Measurements from ENCODE around the gene ERG.

ERG gene

GRCh38 chr21:38468989-38469388 lies 29.3 kb downstream of the ERG start:
- no peak for TF ChIP-seq FOXP2 (optimal IDR thresholded peaks at IDR 0.05; ENCODE audit: borderline replicate concordance, extremely low read depth, extremely low read length, insufficient read depth)

GRCh38 chr21:38467911-38468310 lies 30.4 kb downstream of the ERG start:
- TF ChIP-seq TAF1 (IDR thresholded peaks at IDR 0.05; ENCODE audit: borderline replicate concordance, insufficient read depth, low read length) (no peak), POLR2AphosphoS5 (IDR thresholded peaks at IDR 0.05; ENCODE audit: low read depth, low read length) (no peak), REST (IDR thresholded peaks at IDR 0.05; ENCODE audit: insufficient read depth in 1 of 2, low read depth in 2 of 2, low read length in 2 of 2) (no peak)

GRCh38 chr21:38467374-38467773 lies 30.9 kb downstream of the ERG start:
- no peak for TF ChIP-seq FOXP2 (optimal IDR thresholded peaks at IDR 0.05; ENCODE audit: borderline replicate concordance, extremely low read depth, extremely low read length, insufficient read depth)
- no peak for TF ChIP-seq POLR2AphosphoS5 (IDR thresholded peaks at IDR 0.05; ENCODE audit: low read depth, low read length)
- TF ChIP-seq SIN3A (IDR thresholded peaks at IDR 0.05; ENCODE audit: borderline replicate concordance, insufficient read depth, low read length) = no peak
- TF ChIP-seq TAF1 (IDR thresholded peaks at IDR 0.05; ENCODE audit: borderline replicate concordance, insufficient read depth, low read length) = no peak
- TF ChIP-seq REST (IDR thresholded peaks at IDR 0.05; ENCODE audit: insufficient read depth in 1 of 2, low read depth in 2 of 2, low read length in 2 of 2) = no peak

GRCh38 chr21:38460171-38460742 lies 38.0 kb downstream of the ERG start:
- no peak for TF ChIP-seq FOXP2 (optimal IDR thresholded peaks at IDR 0.05; ENCODE audit: borderline replicate concordance, extremely low read depth, extremely low read length, insufficient read depth)
- TF ChIP-seq POLR2AphosphoS5 (IDR thresholded peaks at IDR 0.05; ENCODE audit: low read depth, low read length) = no peak
- TF ChIP-seq REST (IDR thresholded peaks at IDR 0.05; ENCODE audit: insufficient read depth in 1 of 2, low read depth in 2 of 2, low read length in 2 of 2) = no peak
- TF ChIP-seq TAF1 (IDR thresholded peaks at IDR 0.05; ENCODE audit: borderline replicate concordance, insufficient read depth, low read length) = no peak
- TF ChIP-seq SIN3A (IDR thresholded peaks at IDR 0.05; ENCODE audit: borderline replicate concordance, insufficient read depth, low read length) = no peak

- no peak for TF ChIP-seq POLR2AphosphoS5 (IDR thresholded peaks at IDR 0.05; ENCODE audit: low read depth, low read length)
- TF ChIP-seq TAF1 (IDR thresholded peaks at IDR 0.05; ENCODE audit: borderline replicate concordance, insufficient read depth, low read length) = no peak
- no peak for TF ChIP-seq SIN3A (IDR thresholded peaks at IDR 0.05; ENCODE audit: borderline replicate concordance, insufficient read depth, low read length)
- TF ChIP-seq FOXP2 (optimal IDR thresholded peaks at IDR 0.05; ENCODE audit: borderline replicate concordance, extremely low read depth, extremely low read length, insufficient read depth) = no peak
- no peak for TF ChIP-seq REST (IDR thresholded peaks at IDR 0.05; ENCODE audit: insufficient read depth in 1 of 2, low read depth in 2 of 2, low read length in 2 of 2)
Observed at GRCh38 chr21:38459490-38459889, 38.8 kb downstream of the ERG start.
